GM12878 (cell line): ENCODE measurements around the gene SDF4. TPM values are rescaled to one million over a fixed set of nuclear protein-coding genes. Genes with fewer than 3 reads are reported as not detected.

ENCODE experiments used
- ATF3 ChIP-seq: IDR thresholded peaks from 2 replicates; pipeline ENCODE4 v1.6.1; 2011; ENCODE audit warnings: low read depth, mild to moderate bottlenecking, low read length, moderate library complexity, borderline replicate concordance; ENCODE audit errors: extremely low read depth
- ATF7 ChIP-seq: fragments of 450-650 bp; IDR thresholded peaks from 2 replicates; pipeline ENCODE4 v1.6.1; 2016; ENCODE audit warnings: low read depth, mild to moderate bottlenecking
- BMI1 ChIP-seq: fragments of 450-650 bp; IDR thresholded peaks from 2 replicates; pipeline ENCODE4 v1.6.1; 2016; ENCODE audit warnings: mild to moderate bottlenecking, moderate library complexity, borderline replicate concordance
- CEBPB ChIP-seq, 2 experiments: fragments of 150-350 bp in 1 of 2; IDR thresholded peaks; 2 replicates each; pipeline ENCODE4 v1.6.1; 2012 to 2014; ENCODE audit warnings: low read depth in 2 of 2, low read length in 2 of 2, borderline replicate concordance in 1 of 2, inconsistent platforms in 1 of 2
- CREM ChIP-seq: IDR thresholded peaks from 2 replicates; pipeline ENCODE4 v1.6.1; 2014; ENCODE audit warnings: antibody characterized with exemption, low read depth
- CTCF ChIP-seq, 3 experiments: IDR thresholded peaks in 2 of 3; conservative IDR thresholded peaks in 1 of 3; 2 replicates each; pipeline ENCODE4 v1.5.1; 2011; ENCODE audit warnings: low read depth in 3 of 3, low read length in 3 of 3, mild to moderate bottlenecking in 3 of 3, control low read depth in 2 of 3, moderate library complexity in 2 of 3, inconsistent platforms in 1 of 3, mixed read lengths in 1 of 3; ENCODE audit not compliant: control insufficient read depth in 2 of 3, insufficient read depth in 1 of 3; ENCODE audit errors: extremely low read depth in 1 of 3
- EP300 ChIP-seq, 2 experiments: fragments of 150-350 bp in 1 of 2; IDR thresholded peaks; 2 replicates each; pipeline ENCODE4 v1.6.1; 2011 to 2012; ENCODE audit warnings: low read depth in 2 of 2, low read length in 2 of 2, borderline replicate concordance in 1 of 2, improper control_type of control experiment in 1 of 2, inconsistent platforms in 1 of 2; ENCODE audit not compliant: control insufficient read depth in 1 of 2
- HDAC2 ChIP-seq: fragments of 200-600 bp; sonication (generic); IDR thresholded peaks from 2 replicates; pipeline ENCODE4 v1.6.1; 2017
- MYC ChIP-seq: IDR thresholded peaks from 2 replicates; pipeline ENCODE4 v1.6.1; 2011; ENCODE audit warnings: mild to moderate bottlenecking, low read length, moderate library complexity, inconsistent platforms; ENCODE audit not compliant: insufficient read depth, insufficient replicate concordance, insufficient read length, severe bottlenecking
- NR2C1 ChIP-seq: fragments of 450-650 bp; IDR thresholded peaks from 2 replicates; pipeline ENCODE4 v1.6.1; 2017; ENCODE audit warnings: antibody characterized with exemption, mild to moderate bottlenecking, moderate library complexity
- RAD51 ChIP-seq: fragments of 450-650 bp; IDR thresholded peaks from 2 replicates; pipeline ENCODE4 v1.6.1; 2016; ENCODE audit warnings: moderate library complexity, mild to moderate bottlenecking, inconsistent platforms
- SKIL ChIP-seq: fragments of 450-650 bp; IDR thresholded peaks from 2 replicates; pipeline ENCODE4 v1.6.1; 2017; ENCODE audit warnings: mild to moderate bottlenecking, low read depth, inconsistent platforms; ENCODE audit not compliant: poor library complexity, severe bottlenecking
- SMAD1 ChIP-seq: fragments of 450-650 bp; IDR thresholded peaks from 2 replicates; pipeline ENCODE4 v1.6.1; 2018; ENCODE audit warnings: mild to moderate bottlenecking, low read depth; ENCODE audit not compliant: partially characterized antibody
- SP1 ChIP-seq: IDR thresholded peaks from one replicate; pipeline ENCODE4 v1.6.1; 2011; ENCODE audit warnings: low read depth, low read length
- SREBF1 ChIP-seq: IDR thresholded peaks from 2 replicates; pipeline ENCODE4 v1.6.1; 2012; ENCODE audit warnings: mild to moderate bottlenecking, low read length
- STAT3 ChIP-seq: IDR thresholded peaks from 2 replicates; pipeline ENCODE4 v1.6.1; 2011; ENCODE audit warnings: low read depth, low read length, improper control_type of control experiment
- YY1 ChIP-seq: IDR thresholded peaks from 2 replicates; pipeline ENCODE4 v1.6.1; 2011; ENCODE audit warnings: low read depth, mild to moderate bottlenecking, low read length
- polyA plus RNA-seq, 11 experiments: library from polyadenylated mRNA; depleted of rRNA in 4 of 11; unstranded in 6 of 11; stranded (reverse) in 5 of 11; fragments of >200 nt; fragmentation: Nextera tagmentation in 4 of 11; fragmentation: Illumina TruSeq in 1 of 11; extraction: Ambion mirVana in 4 of 11; extraction: Trizol in 1 of 11; gene quantifications; 1 replicate in 1 of 11; 2 replicates in 10 of 11; pipeline versions ENCODE4 v1.2.1 to v1.2.3, GENCODE V29; 2011 to 2016; ENCODE audit warnings: inconsistent platforms in 2 of 11, missing spikeins in 2 of 11, low read depth in 1 of 11
- total RNA-seq, 4 experiments: library from RNA; depleted of rRNA in 3 of 4; stranded (reverse); fragments of >200 nt in 3 of 4; fragmentation: Illumina TruSeq in 1 of 4; extraction: Trizol in 1 of 4; gene quantifications; 2 replicates each; pipeline versions ENCODE4 v1.2.1 to v1.2.3, GENCODE V29; 2013 to 2021
- TF ChIP-seq, protein P1 (sequence below): fragments of 450-650 bp; formaldehyde crosslinking; IDR thresholded peaks from 2 replicates; pipeline ENCODE4 v1.4.0; 2020; ENCODE audit warnings: mild to moderate bottlenecking, moderate library complexity

The SDF4 gene
- total and polyA plus RNA-seq, 10 of the 15 experiments (the other 5 are each of a cell fraction or from before 2014, with no cell fraction given) = 0.44 to 97.2 (median 40.2) TPM

GRCh38 chr1:1212780-1213344 is 18.9 kb downstream of the SDF4 start (continued):
- TF ChIP-seq CREM (no peak), ATF7 (0 out of 2 replicates have a peak, but pooled peaks have one; percentile 16), CEBPB (IDR thresholded peaks at IDR 0.05; ENCODE audit: borderline replicate concordance in 1 of 2, low read depth in 2 of 2, low read length in 2 of 2) (no peak), SKIL (no peak), RAD51 (no peak), SMAD1 (no peak), YY1 (no peak), SP1 (peak; percentile 20), MYC (no peak), CTCF (IDR thresholded peaks at IDR 0.05 in 2 of 3, conservative IDR thresholded peaks at IDR 0.05 in 1 of 3; ENCODE audit: control insufficient read depth in 2 of 3, extremely low read depth in 1 of 3, insufficient read depth in 1 of 3, low read depth in 3 of 3, low read length in 3 of 3) (no peak), NR2C1 (no peak), BMI1 (no peak), HDAC2 (no peak), ATF3 (no peak), EP300 (IDR thresholded peaks at IDR 0.05; ENCODE audit: borderline replicate concordance in 1 of 2, control insufficient read depth in 1 of 2, low read depth in 2 of 2, low read length in 2 of 2) (no peak; a peak in 1 of 4 replicates), STAT3 (no peak), SREBF1 (no peak)
- TF ChIP-seq, protein P1, sequence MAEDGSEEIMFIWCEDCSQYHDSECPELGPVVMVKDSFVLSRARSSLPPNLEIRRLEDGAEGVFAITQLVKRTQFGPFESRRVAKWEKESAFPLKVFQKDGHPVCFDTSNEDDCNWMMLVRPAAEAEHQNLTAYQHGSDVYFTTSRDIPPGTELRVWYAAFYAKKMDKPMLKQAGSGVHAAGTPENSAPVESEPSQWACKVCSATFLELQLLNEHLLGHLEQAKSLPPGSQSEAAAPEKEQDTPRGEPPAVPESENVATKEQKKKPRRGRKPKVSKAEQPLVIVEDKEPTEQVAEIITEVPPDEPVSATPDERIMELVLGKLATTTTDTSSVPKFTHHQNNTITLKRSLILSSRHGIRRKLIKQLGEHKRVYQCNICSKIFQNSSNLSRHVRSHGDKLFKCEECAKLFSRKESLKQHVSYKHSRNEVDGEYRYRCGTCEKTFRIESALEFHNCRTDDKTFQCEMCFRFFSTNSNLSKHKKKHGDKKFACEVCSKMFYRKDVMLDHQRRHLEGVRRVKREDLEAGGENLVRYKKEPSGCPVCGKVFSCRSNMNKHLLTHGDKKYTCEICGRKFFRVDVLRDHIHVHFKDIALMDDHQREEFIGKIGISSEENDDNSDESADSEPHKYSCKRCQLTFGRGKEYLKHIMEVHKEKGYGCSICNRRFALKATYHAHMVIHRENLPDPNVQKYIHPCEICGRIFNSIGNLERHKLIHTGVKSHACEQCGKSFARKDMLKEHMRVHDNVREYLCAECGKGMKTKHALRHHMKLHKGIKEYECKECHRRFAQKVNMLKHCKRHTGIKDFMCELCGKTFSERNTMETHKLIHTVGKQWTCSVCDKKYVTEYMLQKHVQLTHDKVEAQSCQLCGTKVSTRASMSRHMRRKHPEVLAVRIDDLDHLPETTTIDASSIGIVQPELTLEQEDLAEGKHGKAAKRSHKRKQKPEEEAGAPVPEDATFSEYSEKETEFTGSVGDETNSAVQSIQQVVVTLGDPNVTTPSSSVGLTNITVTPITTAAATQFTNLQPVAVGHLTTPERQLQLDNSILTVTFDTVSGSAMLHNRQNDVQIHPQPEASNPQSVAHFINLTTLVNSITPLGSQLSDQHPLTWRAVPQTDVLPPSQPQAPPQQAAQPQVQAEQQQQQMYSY (CRISPR knock-in tag) = no peak
